Measurements from ENCODE around the gene OR4E2. TPM values are rescaled to one million over a fixed set of nuclear protein-coding genes. Genes with fewer than 3 reads are reported as not detected.

Gene OR4E2
- polyA plus RNA-seq, 1 of the 3 experiments (the other 2 are of a cell fraction) = not detected

GRCh38 chr14:21702316-21702715 is 48.7 kb downstream of the OR4E2 start (continued):
- no peak for TF ChIP-seq USF2 (IDR thresholded peaks at IDR 0.05; ENCODE audit: borderline replicate concordance, low read depth, low read length)
- TF ChIP-seq SMC3 (IDR thresholded peaks at IDR 0.05; ENCODE audit: low read depth, low read length) = no peak

GRCh38 chr14:21703357-21704326 is 50.0 kb downstream of the OR4E2 start:
- Histone ChIP-seq H3F3A (replicated peaks; ENCODE audit: insufficient read depth) (no peaks in the 10 kb centered on the region), H3K9me3 (no peaks in the 10 kb centered on the region), H3K9me2 (no peaks in the 10 kb centered on the region), H3K27ac (ENCODE audit: low read depth in 2 of 2, low read length in 1 of 2) (no peak overlapping the region), H3K79me2 (ENCODE audit: insufficient read depth) (no peaks in the 10 kb centered on the region), H3K4me2 (no peak overlapping the region), H3K9ac (no peak overlapping the region), H3K4me3 (ENCODE audit: low read depth in 2 of 2, low read length in 1 of 2) (no peak overlapping the region), H3K36me3 (replicated peaks in 1 of 2; ENCODE audit: control insufficient read depth in 1 of 2, insufficient read depth in 2 of 2, low read length in 1 of 2) (no peaks in the 10 kb centered on the region), H2AFZ (ENCODE audit: low read depth) (no peak overlapping the region), H3K27me3 (ENCODE audit: insufficient read depth) (peaks cover 9% of the 10 kb centered on the region; the same call in 1 of the 2 replicates), H3K4me1 (ENCODE audit: control insufficient read depth in 1 of 2, insufficient read depth in 2 of 2, low read depth in 1 of 2, low read length in 1 of 2) (no peaks in the 10 kb centered on the region), H4K20me1 (ENCODE audit: insufficient read depth) (no peaks in the 10 kb centered on the region)
- DNase-seq = no peak
- WGBS (ENCODE audit: low lambda C conversion rate) = 0% methylated on average over 2 of the region's 2 CpGs
- CTCF ChIA-PET = interaction anchor here (1.0 kb wide), 1 partner anchor 13 kb away, joined by 3 read pairs; no protein-coding TSS in a partner anchor
- TF ChIP-seq CHD2 (IDR thresholded peaks at IDR 0.05; ENCODE audit: low read length, partially characterized antibody) (no peak), REST (IDR thresholded peaks at IDR 0.05; ENCODE audit: low read depth, low read length) (no peak), SMC3 (IDR thresholded peaks at IDR 0.05; ENCODE audit: low read depth, low read length) (no peak), TCF12 (IDR thresholded peaks at IDR 0.05) (no peak), USF1 (IDR thresholded peaks at IDR 0.05; ENCODE audit: borderline replicate concordance, low read depth) (no peak), ELF1 (IDR thresholded peaks at IDR 0.05) (no peak), POLR2AphosphoS5 (IDR thresholded peaks at IDR 0.05; ENCODE audit: low read depth, low read length) (no peak), GABPA (IDR thresholded peaks at IDR 0.05; ENCODE audit: low read depth) (no peak), RXRA (IDR thresholded peaks at IDR 0.05; ENCODE audit: borderline replicate concordance, low read depth) (no peak), IRF3 (IDR thresholded peaks at IDR 0.05; ENCODE audit: low read depth, low read length) (no peak), PBX3 (IDR thresholded peaks at IDR 0.05) (no peak), RFX5 (IDR thresholded peaks at IDR 0.05; ENCODE audit: low read length) (no peak), FOXJ3 (CRISPR knock-in tag; IDR thresholded peaks at IDR 0.05) (no peak), MEF2A (IDR thresholded peaks at IDR 0.05; ENCODE audit: borderline replicate concordance, low read depth) (no peak), EP300 (IDR thresholded peaks at IDR 0.05; ENCODE audit: borderline replicate concordance in 1 of 2, low read depth in 1 of 2, low read length in 1 of 2) (no peak), SIN3A (IDR thresholded peaks at IDR 0.05; ENCODE audit: borderline replicate concordance, low read depth, low read length) (no peak), NRF1 (IDR thresholded peaks at IDR 0.05; ENCODE audit: low read depth, low read length) (no peak), TAF1 (IDR thresholded peaks at IDR 0.05; ENCODE audit: borderline replicate concordance, low read depth, low read length) (no peak), RCOR1 (IDR thresholded peaks at IDR 0.05; ENCODE audit: low read length) (no peak)
- TF ChIP-seq, protein P1, sequence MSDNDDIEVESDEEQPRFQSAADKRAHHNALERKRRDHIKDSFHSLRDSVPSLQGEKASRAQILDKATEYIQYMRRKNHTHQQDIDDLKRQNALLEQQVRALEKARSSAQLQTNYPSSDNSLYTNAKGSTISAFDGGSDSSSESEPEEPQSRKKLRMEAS (IDR thresholded peaks at IDR 0.05; ENCODE audit: low read depth) = no peak
- POLR2A ChIA-PET = no interaction called here

All from SK-N-SH (cell line).